GM19193 (cell line): ENCODE results near the gene LMNA.

ENCODE experiments used
- POLR2A ChIP-seq: IDR thresholded peaks from 4 replicates; pipeline ENCODE4 v1.6.1; 2011; ENCODE audit not compliant: insufficient read depth, insufficient read length; ENCODE audit errors: extremely low read depth

The LMNA gene

GRCh38 chr1:156096640-156097391 lies 17.7 kb upstream of the LMNA start:
- TF ChIP-seq POLR2A: no peak

DNA sequence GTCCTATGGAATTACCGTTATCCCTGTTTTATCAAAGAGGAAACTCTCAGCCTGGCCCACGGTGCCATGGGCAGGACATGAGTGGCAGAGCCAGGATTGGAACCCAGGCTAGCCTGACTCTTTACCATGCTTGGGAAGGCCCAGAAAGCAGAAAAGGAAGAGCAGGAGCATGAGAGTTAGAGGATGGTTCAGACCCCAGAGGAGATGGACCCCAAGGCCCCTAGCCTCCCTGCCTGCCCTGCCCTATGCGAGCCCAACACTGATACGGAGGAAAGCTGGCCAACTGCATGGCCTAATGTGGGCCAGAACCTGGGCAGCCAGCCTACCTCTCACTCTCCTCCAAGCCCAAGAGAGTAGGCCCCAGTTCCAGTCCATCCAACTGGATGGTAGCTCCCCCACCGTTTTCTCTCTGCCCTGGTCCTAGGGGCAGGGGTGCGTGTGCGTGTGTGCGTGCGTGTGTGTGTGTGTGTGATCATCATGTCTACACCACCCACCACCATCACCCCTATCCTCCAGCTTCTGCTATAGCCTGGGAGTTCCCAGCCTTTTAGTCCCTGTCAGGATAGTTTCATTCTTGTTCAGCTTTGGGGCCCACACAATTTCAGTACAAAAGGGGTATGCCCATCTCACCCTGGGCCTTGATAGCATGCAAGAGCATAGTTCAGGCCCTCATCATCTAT lies 16.9 kb upstream of the LMNA start:
- peak; percentile 14 for TF ChIP-seq POLR2A

GRCh38 chr1:156098784-156099183 lies 15.7 kb upstream of the LMNA start:
- no peak for TF ChIP-seq POLR2A

DNA sequence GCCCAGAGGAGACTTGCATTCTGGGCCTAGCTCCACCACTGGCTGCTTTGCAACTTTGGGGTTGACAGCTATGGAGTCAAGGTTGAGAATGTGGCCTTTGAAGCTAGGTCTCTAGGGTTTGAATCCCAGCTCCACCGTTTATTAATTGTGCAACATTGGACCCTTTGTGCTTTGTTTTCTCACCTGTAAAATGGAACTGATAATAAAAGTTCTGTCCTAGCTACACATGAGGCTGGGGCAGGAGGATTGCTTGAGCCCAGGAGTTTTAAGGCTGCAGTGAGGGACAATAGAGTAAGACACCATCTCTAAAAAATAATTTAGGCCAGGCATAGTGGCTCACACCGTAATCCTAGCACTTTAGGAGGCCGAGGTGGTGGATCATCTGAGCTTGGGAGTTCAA lies 15.2 kb upstream of the LMNA start:
- no peak for TF ChIP-seq POLR2A

GRCh38 chr1:156100205-156100995 lies 14.1 kb upstream of the LMNA start:
- TF ChIP-seq POLR2A: no peak

DNA sequence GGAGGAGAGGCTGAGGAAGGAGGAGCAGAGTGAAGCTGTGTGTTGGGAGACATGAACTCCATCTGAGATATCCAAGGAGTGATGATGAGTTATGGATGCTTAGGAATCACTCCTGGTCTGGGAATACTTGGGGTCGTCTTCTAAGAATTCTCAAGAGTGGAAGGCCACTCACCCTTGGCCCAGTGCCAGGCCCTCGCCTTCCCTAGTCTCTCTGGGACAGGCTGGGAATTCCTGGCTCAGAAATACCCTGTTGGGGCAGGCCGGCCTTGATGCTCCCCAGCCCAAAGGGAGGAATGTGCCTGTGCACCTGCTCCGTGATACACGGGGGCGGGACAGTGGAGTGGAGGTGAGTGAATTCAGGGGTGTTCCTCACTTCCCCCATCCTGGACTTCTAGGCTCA lies 12.6 kb upstream of the LMNA start:
- TF ChIP-seq POLR2A: no peak

GRCh38 chr1:156102633-156103511 lies 11.6 kb upstream of the LMNA start:
- no peak for TF ChIP-seq POLR2A

- no peak for TF ChIP-seq POLR2A
These were observed 11.0 kb upstream of the LMNA start for GRCh38 chr1:156103521-156103947.

DNA sequence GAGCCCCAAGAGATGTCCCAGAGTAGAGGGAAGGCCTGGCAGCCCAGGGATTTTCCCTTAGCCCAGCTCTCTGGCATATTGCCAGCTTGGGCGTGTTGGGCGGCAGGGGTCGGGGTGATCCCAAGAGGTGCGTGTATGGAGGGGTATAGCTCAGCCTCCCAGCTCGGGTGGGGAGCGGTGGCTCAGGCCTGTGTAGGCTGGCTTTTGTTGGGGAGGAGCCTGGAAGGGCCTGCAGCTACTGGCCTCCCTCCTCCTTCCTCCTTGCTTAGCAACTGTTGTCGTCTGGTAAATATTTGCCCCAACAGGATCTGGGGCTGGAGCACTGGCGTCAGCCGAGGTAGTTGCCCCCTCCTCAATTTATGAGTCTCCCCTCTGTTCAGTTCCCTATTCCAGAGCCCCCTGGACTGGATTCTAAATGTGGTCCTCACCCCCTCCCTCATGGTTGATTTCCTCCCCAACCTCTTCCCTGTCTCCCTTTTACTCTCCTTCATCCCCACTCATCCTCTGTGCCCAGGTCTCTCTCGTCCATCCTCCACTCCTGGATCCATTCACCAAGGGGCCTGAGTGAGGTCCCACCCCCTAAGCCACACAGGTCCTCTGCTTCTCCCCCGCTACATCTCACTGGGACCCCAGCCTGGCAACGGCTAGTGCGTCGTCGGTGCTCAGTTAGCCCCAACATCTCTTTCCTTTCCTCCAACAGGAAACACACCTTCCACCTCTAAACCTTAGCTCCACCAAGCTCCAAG lies 10.3 kb upstream of the LMNA start:
- TF ChIP-seq POLR2A: no peak

GRCh38 chr1:156104861-156105832 lies 9.4 kb upstream of the LMNA start:
- no peak for TF ChIP-seq POLR2A

DNA sequence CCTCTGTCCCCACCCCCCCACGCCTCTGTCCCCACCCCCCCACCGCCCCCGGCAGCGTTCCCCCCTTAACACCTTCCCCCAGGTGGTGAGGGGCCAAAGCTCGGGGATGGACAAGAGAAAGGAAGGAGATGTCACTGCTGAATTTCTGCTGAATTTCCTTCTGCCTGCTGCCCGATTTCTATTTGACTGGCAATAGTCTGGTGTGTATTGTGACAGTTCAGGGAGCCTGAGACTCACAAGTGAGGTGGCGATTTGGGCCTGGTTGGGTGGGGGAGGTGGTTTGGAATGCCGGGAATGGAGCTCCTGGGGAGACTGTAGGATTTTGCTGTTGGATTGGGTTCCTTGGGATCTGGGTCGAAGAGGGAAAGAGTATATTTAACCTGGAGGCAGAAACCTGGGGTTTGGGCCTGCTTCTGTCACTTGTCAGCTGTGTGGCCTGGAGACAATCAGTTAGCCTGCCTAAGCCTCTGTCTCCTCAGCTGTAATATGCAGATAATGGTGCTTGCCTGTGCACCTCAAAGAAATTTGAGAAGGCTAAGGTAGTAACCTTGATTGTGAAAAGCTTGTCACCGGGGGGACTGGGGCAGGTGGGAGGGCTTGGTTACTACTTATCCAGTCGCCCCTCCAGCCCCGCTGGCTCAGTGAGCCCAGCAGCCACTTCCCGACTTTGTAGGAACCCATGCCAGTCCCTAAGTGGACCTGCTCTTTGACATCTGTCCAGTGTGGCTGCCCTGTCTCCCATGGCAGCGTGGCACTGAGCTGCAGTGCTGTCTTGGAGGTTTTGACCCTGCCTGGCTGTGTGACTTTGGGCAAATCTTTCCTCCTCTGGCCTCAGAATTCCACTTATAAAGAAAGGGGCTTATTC lies 7.7 kb upstream of the LMNA start:
- peak; percentile 31 for TF ChIP-seq POLR2A

DNA sequence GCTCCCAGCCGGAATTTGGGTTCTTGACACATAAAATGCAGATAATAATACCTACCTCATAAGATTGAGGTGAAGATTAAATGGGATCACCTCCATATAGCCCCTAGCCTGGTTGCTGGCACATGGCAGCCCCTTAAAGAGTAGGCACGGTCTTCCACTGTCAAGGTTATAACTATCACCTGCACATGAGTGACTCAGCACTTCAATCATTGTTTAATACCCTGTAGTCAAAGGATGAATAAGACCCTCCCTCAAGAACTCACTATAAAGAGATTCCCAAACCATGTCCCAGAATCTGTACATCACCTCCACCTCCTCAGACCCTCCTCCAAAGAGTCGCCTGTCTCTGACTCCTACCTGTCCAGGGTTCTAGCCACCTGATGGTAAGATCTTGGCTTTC lies 6.5 kb upstream of the LMNA start:
- TF ChIP-seq POLR2A: no peak
